Adipocyte (in vitro differentiated cells): ENCODE measurements around the gene AGK.

Experiments used
- DNase-seq: peaks from one replicate; pipeline ENCODE4 v3.0.0-alpha.2; 2015; ENCODE audit warnings: low read depth
- H3K27me3 ChIP-seq: replicated peaks from 2 replicates; pipeline ENCODE4 v1.7.0; 2013; ENCODE audit warnings: mild to moderate bottlenecking, low read length, moderate library complexity; ENCODE audit not compliant: control insufficient read depth, insufficient read depth
- H3K36me3 ChIP-seq: 2 replicates; pipeline ENCODE4 v1.7.0; 2013; ENCODE audit warnings: low read length, mild to moderate bottlenecking, moderate library complexity; ENCODE audit not compliant: control insufficient read depth, insufficient read depth, severe bottlenecking
- H3K4me1 ChIP-seq: 2 replicates; pipeline ENCODE4 v1.7.0; 2013; ENCODE audit warnings: mild to moderate bottlenecking, low read length, moderate library complexity; ENCODE audit not compliant: control insufficient read depth, insufficient read depth
- H3K4me3 ChIP-seq: 2 replicates; pipeline ENCODE4 v1.7.0; 2013; ENCODE audit warnings: mild to moderate bottlenecking, low read length, moderate library complexity
- H3K9ac ChIP-seq: 2 replicates; pipeline ENCODE4 v1.7.0; 2013; ENCODE audit warnings: mild to moderate bottlenecking, low read length, moderate library complexity
- H3K9me3 ChIP-seq: 2 replicates; pipeline ENCODE4 v1.7.0; 2013; ENCODE audit warnings: mild to moderate bottlenecking, low read length, moderate library complexity; ENCODE audit not compliant: control insufficient read depth

AGK gene, protein sequence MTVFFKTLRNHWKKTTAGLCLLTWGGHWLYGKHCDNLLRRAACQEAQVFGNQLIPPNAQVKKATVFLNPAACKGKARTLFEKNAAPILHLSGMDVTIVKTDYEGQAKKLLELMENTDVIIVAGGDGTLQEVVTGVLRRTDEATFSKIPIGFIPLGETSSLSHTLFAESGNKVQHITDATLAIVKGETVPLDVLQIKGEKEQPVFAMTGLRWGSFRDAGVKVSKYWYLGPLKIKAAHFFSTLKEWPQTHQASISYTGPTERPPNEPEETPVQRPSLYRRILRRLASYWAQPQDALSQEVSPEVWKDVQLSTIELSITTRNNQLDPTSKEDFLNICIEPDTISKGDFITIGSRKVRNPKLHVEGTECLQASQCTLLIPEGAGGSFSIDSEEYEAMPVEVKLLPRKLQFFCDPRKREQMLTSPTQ

DNA sequence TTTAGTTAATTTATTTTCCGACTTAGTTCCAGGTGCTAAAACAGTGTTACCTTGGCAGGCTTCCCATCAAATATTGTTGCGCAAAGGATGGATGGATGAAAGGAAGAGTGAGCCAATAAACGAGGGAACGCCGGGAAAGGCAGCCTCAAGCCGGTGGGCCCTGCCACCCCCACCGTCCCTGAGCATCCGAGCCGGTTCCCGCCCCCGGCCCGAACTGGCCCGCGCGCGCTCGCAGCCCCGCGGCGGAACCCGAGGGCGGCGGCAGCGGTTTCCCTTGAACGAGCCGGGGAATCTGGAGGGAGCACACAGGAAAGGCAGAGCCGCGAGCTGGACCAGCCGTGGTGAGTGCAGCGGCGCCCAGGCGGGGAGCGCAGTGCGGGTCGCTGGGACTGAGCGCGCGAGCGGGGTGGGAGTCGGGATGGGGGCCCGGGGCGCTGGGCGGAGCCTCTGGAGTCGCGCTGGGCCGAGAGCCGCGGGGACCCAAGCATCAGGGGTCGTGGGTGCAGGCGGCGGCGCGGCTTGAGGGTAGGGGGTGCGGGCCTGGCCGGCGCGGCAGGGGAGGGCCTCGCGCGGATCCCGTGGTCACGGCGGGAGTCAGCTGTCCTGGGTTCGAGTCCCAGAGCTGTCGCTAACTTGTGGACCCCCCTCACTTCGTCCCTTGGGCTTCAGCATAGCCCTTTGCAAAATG is at the start of gene AGK:
TSS of gene AGK (plus strand) at position 317 of the 688 bp plus-strand sequence. CDS start 4,057 bp downstream, outside the sequence.
- H3K4me3 ChIP-seq = peak within 1 kb of the TSS; percentile 93
- no peaks in the 10 kb centered on the region for H3K27me3 ChIP-seq
- H3K9me3 ChIP-seq = no peaks in the 10 kb centered on the region
- H3K36me3 ChIP-seq = peaks cover 6% of the 10 kb centered on the region
- peak; percentile 90 for DNase-seq
- H3K4me1 ChIP-seq = peaks cover 8% of the 10 kb centered on the region
- H3K9ac ChIP-seq = peak within 1 kb of the TSS; percentile 90

- Histone ChIP-seq H3K9me3 (no peaks in the 10 kb centered on the region), H3K4me1 (no peaks in the 10 kb centered on the region), H3K9ac (no peak overlapping the region), H3K27me3 (no peaks in the 10 kb centered on the region), H3K36me3 (no peaks in the 10 kb centered on the region), H3K4me3 (no peak overlapping the region)
- DNase-seq = no peak
Observed at GRCh38 chr7:141501451-141501850, 49.8 kb upstream of the AGK start.

DNA sequence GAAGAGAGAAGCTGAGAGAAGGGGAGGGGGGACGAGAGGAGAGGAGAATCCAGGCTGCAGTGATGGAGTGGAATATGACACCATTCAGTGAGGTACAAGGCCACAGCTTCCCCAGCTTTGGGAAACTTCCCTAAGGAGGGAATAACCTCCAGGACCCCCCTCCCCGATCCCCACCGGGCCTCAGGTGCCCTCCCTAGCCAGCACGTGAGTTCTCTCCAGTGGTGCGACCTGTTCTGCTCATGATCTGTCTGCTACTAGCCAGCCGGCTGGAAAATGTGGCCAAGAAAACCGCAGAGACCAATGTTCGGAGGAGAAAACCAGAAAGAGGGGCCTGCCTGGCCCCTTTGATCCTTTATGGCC is 39.9 kb upstream of the AGK start:
- no peak for DNase-seq
- Histone ChIP-seq H3K9ac (no peak overlapping the region), H3K4me1 (no peaks in the 10 kb centered on the region), H3K27me3 (peaks cover 29% of the 10 kb centered on the region), H3K36me3 (no peaks in the 10 kb centered on the region), H3K4me3 (no peak overlapping the region), H3K9me3 (peaks cover 14% of the 10 kb centered on the region)

DNA sequence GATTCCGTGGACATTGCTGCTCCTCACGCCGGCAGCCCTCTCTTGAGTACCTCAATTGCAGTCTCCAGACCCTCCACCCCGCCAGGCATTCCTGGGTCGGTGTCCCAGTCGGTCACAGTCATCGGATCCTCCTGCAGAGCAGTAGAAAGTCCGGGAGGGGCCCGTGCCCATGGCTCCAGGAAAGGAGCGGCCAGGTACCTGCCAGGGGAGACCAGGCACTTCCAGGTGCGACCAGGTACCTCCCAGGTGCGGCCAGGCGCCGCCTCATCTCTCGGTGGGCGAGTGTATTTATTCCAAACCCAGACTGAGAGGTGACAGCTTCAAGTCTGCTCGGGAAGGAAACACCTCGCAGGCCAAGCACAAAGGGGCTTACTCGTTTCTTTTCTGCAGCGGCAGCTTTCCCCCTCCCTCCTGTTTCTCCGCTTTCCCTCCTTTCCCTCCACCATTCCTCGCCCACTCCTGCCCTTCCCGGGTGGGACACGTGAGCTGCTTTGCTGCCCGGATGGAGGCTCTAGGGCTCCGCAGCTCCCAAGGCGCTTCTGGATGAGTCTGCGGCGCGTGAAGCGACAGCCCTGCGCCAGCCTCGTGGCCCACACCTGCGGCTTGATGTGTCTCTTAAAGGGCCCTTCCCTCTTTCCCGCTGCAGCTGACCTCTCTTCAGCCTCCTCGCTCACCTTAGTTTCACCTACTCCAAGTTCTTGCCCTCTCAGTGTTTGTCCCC is 39.4 kb upstream of the AGK start:
- H3K9ac ChIP-seq = no peak overlapping the region
- H3K4me1 ChIP-seq = no peaks in the 10 kb centered on the region
- H3K27me3 ChIP-seq = peaks cover 29% of the 10 kb centered on the region
- H3K4me3 ChIP-seq = no peak overlapping the region
- H3K9me3 ChIP-seq = peaks cover 14% of the 10 kb centered on the region
- H3K36me3 ChIP-seq = no peaks in the 10 kb centered on the region
- no peak for DNase-seq

DNA sequence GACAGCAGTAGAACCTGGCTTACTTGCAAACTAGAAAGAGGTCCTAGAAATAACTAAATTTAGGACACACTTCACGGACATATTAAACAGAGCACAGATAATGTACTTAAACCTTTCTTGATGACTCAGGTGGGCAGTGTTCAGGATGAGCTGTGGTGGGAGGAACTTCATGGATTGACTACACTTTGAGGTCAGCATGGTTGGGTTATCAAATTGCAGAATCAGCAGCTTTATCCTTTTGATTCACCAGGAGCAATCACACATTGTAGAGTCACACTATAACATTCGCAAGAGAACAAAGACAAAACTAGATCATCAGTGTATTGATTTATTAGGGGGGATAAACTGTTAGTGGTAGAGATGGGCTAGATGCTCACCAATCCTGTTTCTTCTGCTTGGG is 38.6 kb upstream of the AGK start:
- no peak overlapping the region for H3K9ac ChIP-seq
- no peak overlapping the region for H3K4me3 ChIP-seq
- no peaks in the 10 kb centered on the region for H3K4me1 ChIP-seq
- H3K9me3 ChIP-seq = peaks cover 14% of the 10 kb centered on the region
- no peak for DNase-seq
- H3K36me3 ChIP-seq = no peaks in the 10 kb centered on the region
- H3K27me3 ChIP-seq = peaks cover 29% of the 10 kb centered on the region

GRCh38 chr7:141513720-141514119 is 37.5 kb upstream of the AGK start:
- Histone ChIP-seq H3K36me3 (no peaks in the 10 kb centered on the region), H3K4me1 (no peaks in the 10 kb centered on the region), H3K4me3 (no peak overlapping the region), H3K9ac (no peak overlapping the region), H3K9me3 (peaks cover 14% of the 10 kb centered on the region), H3K27me3 (peaks cover 29% of the 10 kb centered on the region)
- DNase-seq = no peak

GRCh38 chr7:141515941-141516340 is 35.3 kb upstream of the AGK start:
- peaks cover 19% of the 10 kb centered on the region for H3K9me3 ChIP-seq
- peaks cover 25% of the 10 kb centered on the region for H3K27me3 ChIP-seq
- no peak overlapping the region for H3K4me3 ChIP-seq
- no peak for DNase-seq
- no peaks in the 10 kb centered on the region for H3K36me3 ChIP-seq
- H3K9ac ChIP-seq = no peak overlapping the region
- no peaks in the 10 kb centered on the region for H3K4me1 ChIP-seq

DNA sequence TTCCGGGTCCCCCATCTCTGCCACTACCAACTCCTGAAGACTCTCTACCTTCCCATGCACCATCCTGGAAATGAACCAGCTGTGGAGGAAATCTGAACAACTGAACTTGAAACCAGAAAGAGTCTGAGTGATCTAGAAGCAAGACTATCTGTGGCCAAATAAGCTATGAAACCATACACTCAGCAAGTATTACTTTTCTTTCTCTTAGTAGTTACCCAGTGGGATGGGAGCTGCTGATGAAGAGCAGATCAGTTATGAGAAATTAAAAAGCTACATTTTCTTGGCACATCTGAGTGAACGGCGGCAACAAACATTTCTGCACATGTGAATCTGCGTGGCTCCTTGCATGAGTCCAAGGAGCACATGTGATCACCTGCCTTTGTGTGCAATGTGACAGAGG is 31.6 kb upstream of the AGK start:
- Histone ChIP-seq H3K9ac (no peak overlapping the region), H3K27me3 (no peaks in the 10 kb centered on the region), H3K4me1 (no peaks in the 10 kb centered on the region), H3K36me3 (no peaks in the 10 kb centered on the region), H3K9me3 (peaks cover 5% of the 10 kb centered on the region), H3K4me3 (no peak overlapping the region)
- DNase-seq = no peak

GRCh38 chr7:141522657-141523342 is 28.4 kb upstream of the AGK start:
- peaks cover 5% of the 10 kb centered on the region for H3K9me3 ChIP-seq
- no peak for DNase-seq
- no peak overlapping the region for H3K9ac ChIP-seq
- no peak overlapping the region for H3K4me3 ChIP-seq
- peaks cover 3% of the 10 kb centered on the region for H3K27me3 ChIP-seq
- H3K36me3 ChIP-seq = no peaks in the 10 kb centered on the region
- no peaks in the 10 kb centered on the region for H3K4me1 ChIP-seq

DNA sequence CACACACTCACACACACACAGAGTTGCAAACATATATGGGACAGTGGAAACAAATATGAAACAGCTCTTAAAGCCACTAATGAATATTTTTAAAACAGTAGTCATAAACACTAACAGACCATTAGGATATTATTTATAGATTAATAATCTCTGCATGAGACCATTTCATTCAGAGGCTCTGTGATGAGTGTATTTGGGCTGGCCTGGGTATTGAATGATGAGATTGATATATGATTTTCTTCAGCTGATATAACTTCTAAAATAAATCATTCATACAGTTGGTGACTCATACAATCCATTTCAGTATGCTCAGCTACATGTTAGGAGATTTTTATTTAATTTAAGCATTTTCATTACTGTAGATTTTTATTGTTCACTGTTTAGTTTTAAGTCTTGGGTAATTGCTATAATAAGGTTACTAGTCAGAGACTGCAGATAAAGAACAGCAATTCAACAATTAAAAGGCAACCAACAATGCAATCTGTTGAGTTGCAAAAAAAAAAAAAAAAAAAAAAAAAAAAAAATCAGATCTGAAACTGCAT is 25.2 kb upstream of the AGK start:
- no peak overlapping the region for H3K9ac ChIP-seq
- DNase-seq = no peak
- no peak overlapping the region for H3K4me3 ChIP-seq
- H3K27me3 ChIP-seq = peaks cover 16% of the 10 kb centered on the region
- H3K9me3 ChIP-seq = no peaks in the 10 kb centered on the region
- H3K36me3 ChIP-seq = no peaks in the 10 kb centered on the region
- no peaks in the 10 kb centered on the region for H3K4me1 ChIP-seq
